ENCODE data around the gene ETV3.

ETV3 gene

DNA sequence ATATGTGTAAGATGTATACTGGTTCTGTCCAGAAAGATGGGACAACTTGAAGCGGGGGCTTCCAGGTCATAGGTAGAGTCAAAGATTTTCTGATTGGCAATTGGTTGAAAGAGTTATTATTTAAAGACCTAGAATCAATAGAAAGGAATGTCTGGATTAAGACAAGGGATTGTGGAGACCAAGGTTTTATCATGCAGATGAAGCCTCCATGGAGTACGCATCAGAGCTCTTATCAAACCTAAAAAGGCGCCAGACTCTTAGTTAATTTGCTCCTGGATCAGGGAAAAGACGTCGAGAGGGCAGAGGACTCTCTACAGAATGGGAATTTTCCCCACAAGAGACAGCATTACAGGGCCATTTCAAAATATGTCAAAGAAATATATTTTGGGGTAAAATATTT, 23.7 kb upstream of the ETV3 start:
- DNase-seq (ENCODE audit: low spot score): no peak

DNA sequence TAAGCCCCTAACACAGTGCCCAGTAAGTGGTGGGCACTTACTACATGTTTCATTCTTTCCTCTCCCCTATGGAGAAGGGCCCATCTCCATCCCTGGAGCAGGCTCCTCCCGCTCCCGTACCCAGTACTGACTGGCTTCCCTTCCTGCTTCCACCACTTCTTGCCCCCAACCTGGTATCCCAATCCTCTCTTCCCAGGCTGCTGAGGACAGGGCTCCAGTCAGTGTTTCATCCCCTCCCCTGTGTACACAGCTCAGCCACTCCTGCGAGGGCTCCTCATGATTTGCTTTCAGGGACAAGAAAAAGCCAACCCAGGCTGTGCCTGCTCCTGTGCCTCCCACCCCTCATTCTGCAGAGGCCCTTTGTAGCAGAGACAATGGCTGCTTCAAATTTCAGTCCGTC, 20.8 kb upstream of the ETV3 start:
- DNase-seq (ENCODE audit: low spot score): no peak

DNA sequence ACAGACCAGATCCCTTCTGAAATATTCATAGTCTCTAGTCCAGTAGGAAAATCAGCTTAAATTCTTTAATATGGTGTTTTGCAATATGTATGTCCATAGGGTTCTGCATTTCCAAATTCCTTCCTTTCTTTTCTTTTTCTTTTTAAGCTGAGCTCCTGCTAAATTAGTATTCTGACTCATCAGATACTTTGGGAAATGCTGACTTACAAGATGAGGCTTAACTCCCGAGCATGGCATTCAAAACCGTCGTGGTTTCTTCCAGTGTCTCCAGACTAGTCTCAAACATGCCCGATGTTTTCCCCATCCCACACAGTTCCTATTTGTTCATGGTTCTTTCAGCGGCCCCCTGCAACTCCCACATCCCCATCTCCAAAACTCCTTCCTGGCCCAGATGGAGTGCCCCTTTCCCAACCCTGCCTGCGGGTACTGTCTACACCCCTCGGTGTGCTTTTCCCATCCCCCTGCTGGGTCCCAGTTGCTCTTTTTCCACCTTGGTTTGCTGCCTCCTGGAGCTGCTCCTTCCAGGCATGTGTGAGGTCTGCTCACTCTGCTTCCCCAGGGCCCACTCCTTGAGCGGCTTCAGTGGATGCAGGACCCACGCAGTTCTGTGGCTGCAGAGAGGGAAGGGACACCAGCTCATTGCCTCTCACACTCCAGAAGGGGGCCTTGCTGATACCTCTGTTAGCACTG, 19.5 kb upstream of the ETV3 start:
- peak; percentile 54 for DNase-seq (ENCODE audit: low spot score)

DNA sequence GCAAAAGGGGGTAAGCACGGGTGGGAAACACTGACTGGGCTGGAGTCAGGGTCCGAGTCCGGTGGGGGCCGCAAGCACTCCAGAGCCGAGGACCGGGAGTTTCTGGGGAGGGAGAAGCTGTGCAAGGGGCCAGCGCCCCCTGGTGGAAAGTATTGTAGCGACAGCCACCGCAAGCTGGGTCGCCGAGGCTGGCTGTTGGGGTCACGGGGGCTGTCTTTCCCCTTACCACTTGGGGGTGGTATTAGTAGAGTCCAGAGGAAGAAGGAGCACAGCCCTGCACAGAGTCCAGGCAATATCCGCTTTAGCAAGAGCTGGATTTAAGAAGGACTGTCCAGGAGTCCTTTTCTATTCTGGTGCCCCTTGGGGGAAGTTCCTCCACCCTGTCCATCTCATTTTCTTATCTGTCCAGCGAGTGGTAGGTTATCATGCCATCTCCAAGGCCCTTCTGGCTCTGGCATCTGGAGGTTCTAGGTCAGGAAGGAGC, 17.9 kb upstream of the ETV3 start:
- DNase-seq (ENCODE audit: low spot score): peak; percentile 70

DNA sequence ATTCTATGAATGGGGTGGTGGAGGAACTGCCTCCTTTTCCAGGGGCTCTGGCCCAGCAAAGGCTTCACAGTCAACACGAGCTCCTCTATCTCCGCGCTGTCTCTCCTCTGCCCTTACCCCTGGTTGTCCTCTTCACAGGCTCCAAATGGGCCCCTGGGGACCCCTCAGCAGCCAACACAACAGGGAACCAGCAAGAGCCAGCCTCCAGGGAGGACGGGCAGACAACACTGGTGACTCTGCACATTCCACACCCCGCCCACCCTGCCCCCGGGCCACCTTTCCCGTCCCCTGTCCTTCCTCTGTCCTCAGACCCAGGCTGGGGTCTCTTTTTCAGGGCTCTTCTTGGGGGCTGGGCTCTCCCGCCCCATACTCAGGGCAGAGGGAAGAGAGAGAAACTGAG, 17.5 kb upstream of the ETV3 start:
- DNase-seq (ENCODE audit: low spot score): no peak

DNA sequence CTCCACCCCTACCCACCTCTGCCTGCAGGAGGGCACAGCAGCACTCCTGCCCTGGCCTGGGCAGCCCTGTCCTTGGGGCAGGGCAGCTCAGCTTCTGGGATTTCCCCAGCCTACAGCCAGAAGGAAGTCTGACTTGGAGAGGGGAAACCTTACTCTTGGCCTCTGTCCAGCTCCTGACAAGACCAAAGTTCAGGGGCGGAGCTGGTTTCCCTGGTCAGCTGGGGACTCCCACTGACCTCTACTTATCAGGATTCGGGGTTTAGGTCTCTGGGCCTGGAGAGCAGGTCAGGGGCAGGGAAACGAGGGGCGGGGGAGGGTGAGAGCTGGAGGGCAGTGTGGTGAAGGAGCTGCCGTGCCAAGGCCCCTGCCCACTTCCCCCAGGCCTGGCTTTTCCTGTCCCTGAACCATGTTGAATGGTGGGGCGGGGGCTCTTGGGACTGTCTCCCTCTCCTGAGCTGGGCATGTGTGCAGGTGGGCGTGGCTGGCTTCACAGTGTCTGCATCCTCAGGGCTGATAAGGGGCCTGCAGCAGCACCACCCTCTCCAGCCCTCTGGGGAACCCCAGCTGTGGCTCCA, 16.8 kb upstream of the ETV3 start:
- DNase-seq (ENCODE audit: low spot score): no peak

DNA sequence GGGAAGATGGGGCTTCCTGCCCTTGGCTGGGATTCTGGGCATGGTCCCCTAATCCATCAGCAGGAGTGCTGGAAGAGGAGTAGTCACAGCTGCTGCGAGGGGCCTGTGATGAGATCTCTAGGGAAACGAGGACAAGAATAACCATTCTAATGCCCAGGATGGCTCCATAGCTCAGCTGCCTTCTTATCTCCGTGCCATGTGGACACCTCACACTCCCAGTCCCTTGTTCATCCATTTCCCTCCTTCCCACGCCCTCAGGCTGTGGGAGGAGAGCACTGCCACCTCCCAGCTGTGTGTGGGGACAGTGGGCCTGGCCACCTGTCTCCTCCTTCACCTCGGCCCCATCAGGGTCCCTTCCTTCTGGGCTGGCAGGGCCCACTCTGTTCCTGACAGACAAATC, 16.1 kb upstream of the ETV3 start:
- no peak for DNase-seq (ENCODE audit: low spot score)

DNA sequence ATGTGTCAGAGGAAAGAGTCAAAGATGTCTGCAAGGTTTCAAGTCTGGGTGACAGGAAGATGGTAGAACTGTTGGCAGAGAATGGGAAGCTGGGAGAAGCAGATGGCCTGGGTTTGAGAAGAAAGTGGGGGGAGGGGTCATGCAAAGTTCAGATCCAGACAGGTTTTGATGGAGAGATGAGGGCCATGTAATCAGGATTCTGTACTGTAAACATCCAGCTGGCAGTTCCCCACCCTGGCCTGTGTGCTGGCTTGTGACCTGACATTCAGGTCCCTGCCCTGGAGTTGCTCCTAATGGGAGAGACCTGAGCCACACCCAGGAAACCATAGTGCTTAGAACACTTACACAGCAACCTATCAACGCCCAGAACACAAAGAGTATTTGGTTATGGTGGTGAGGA, 15.6 kb upstream of the ETV3 start:
- DNase-seq (ENCODE audit: low spot score): no peak

DNA sequence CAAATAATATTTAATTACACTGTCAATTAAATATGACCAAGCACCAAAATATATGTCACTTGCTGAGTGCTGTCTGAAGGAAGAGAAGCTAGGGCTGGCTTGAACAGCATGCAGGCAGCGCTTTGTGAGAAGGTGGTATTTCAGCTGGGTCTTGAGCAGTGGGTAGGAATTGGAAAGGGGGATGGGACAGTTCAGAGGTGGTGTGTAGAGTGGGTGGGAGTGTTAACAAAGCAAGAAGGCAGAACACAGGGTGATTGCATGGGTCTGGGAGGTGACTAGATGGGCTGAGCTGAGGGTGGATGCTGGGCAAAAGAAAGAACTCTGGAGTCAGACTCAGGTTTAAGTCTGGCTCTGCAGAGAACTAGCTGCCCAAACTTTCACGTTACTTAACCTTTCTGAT, 14.3 kb upstream of the ETV3 start:
- no peak for DNase-seq (ENCODE audit: low spot score)

DNA sequence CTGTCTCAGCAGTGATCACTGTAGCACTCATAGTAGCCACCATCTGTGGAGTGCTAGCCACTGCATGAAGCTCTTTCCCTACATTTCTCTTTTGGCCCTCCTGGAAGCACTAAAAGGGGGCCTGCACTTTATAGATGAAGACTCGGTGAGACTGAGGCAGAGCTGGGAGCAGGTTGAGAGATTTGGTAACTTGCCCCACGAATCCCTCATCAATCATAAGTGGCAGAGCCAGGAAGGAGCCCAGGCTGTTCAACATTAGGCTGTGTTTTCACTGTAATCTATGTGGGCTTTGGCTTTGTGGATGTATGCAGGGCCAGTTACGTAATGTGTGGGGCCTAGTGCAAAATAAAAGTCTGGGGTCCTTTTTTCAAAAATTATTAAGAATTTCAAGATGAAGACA, 13.3 kb upstream of the ETV3 start:
- no peak for DNase-seq (ENCODE audit: low spot score)

DNA sequence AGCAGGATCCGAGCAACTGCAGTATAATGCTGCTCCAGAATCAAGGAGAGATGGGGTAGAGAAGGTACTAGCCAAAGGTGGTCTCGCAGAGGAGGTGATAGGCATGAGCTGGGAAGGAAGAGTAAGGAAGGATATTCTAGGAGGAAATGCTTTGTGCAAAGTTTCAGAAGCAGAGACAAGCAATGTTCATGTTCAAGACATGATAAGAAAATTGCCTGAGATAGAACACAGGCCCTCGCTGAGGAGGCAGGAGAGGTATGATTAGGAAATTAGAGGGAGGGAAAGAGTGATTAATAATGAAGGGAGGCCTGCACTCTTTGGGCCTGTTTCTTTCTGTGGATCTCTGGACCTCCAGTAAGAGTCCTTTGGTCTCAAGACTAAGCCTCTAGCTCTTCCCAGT, 12.9 kb upstream of the ETV3 start:
- DNase-seq (ENCODE audit: low spot score): no peak

DNA sequence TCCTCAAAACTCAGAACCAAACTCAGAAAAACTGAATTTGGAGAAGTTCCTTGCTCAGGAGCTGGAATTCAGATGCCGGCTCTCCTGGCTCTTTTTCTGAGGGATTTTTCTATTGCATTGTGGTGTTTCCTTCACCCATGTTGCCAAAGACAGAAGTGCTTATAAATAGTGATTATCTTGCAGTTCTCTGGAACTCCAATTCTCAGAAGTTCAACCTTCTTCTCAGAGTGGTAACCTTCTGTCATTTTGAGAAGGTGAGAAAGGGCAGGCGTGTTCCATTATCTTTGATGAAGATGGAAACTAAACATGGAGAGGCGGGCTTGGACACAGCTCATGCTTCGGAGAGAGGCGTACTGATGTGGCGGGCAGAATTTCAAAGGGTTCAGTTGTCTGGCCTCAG, 12.4 kb upstream of the ETV3 start:
- no peak for DNase-seq (ENCODE audit: low spot score)

DNA sequence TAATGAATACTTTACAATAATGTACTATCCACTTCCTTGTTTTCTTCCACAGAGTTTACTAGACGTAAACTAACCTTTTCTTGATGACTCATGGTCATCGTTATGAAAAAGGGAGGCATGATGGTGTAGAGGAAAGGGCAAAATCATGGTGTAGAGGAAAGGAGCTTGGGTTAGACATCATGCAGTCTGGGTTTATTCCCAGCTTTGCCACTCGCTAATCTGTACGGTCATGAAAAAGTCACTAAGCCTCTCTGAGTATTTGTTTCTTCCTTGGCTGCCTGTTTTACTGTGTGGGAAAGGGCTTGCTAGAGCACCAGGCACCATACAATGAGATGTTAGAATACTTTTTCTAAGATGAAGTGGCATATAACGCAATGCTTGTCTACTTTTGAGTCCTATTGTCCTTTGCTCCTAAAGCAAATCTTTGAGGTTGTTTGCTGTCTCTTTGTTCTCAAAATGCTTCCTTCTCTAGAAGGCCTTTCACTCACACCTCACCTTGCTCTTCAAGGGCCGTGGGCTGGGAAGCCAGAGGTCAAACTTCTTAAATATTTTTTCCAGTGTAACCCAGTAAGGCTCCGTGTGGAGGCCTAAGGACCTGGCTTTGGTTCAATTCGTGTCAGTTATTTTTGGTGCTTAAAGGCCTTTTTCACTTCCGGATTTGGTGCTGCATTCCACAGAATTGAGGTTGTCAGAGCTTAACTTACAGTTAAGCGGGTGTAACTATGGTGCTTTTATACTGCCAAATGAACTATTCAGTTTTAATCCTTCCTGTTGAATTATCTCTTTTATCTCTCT, 9.9 kb upstream of the ETV3 start:
- no peak for DNase-seq (ENCODE audit: low spot score)

DNA sequence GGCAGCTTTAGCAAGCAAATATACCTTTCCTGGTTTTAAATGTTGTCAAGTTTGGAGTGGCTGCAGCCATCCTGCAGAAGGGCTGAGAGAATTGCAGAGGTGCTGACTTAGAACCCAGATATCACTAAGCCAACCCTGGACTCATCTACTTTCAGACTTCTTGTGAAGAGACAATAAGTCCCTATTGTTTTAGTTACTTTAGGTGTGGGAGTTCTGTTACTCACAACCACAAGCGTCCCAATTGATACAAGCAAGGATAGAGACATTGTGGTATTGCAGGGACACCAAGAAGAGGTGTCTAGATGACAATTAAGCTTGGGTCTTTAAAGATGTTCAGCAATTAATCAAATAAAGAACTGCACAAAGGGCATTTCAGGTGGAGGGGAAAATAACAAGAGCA, 8.8 kb upstream of the ETV3 start:
- DNase-seq (ENCODE audit: low spot score): no peak

DNA sequence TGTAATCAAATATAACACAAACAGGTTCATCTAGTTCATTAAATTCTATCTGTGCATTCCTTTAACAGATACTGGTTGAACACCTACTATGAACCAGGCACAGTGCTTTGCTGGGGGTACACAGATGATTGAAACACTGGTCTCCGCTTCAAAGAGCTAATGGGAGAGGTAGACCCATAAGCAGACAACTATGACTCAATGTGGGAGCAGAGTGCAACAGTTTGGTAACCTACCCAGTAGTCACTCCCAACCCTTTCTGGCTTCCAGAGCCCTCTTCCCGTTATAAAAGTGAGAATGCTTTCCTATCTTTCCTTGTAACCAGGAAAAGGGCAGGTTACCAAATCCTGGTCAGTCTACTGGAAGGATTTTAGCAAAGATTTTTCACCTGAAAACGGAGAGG, 8.0 kb upstream of the ETV3 start:
- DNase-seq (ENCODE audit: low spot score): no peak

DNA sequence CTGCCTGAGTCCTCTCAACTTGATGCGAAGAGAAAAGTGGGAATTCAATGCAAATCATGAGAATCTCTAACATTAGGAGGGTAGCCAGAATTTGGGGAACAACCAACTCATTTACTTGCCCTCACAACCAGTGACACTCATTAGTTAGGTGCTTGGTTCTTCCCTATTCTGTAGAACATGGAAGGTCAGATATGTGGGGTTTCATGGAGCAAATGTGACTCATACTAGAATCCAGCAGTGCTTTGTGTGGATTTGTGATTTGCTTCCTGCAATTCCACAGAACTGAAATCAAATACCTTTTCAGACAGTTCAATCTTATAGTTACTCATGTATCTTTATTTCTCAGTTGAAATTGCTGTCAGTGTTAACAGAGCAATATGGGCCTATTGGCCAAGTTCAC, 6.9 kb upstream of the ETV3 start:
- DNase-seq (ENCODE audit: low spot score): no peak

DNA sequence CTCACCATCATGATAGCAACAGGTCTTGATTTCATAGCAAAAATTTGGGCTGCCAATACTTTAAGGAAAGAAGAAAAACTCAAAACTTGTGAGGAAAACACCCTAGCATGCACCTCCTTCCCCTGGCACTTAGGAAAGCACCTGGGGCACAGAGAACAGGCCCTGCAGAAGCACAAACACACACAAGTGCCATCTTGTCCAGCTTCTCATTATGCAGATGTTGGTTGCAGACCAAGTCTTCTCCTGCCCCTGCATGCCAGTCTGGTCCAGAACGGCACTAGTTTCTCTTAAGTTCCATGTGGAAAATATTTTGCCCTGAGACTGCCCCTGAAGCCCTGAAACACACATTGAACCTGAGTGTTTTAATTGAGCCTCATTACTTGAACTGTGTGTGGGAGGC, 6.3 kb upstream of the ETV3 start:
- no peak for DNase-seq (ENCODE audit: low spot score)

DNA sequence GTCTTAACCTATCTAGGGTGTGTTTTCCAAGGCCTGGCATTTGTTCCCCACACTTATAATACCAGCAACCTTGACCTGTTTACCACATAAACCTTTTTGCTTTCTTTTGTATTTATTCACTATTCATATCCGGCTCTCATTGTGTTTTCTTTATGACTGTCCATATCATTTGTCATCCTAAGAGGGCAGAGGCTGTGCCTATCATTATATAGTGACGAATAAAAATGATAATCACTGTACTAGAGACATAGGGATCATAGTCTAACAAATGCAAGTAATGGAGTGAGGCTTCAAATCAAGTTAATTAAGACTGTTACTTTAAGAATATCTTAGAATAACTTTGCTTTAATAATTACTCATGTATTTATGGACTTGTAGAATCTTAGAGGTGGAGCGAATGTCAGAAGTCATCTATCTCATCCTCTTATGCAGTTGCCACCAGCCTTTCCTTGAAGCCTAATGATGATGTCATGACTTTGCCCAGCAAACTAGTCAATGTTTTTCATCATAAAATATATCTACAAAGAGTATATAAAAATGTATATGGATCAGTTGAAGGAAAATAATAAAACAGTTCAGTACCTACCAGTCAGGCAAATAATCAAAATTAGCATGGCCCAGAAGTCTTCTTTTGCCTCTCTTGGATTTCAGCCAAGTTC, 4.7 kb upstream of the ETV3 start:
- no peak for DNase-seq (ENCODE audit: low spot score)

DNA sequence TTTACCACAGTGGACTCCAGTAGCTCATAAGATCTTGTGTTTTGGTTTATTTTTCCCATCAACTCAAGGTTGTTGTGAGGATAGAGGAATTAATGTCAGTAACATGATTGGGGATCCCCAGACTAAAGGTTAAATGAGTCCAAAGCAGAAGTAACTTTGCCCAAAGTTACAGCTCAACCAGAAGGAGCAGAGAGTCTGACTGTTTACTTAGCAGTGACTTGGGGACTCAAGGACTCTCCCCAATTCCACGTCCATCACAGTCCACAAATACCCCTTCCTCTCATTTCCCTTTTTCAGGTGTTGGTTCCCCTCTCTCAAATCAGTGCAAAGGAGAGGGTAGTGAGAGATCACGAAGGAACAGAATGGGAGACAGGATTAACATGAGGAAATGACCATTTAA, 4.0 kb upstream of the ETV3 start:
- no peak for DNase-seq (ENCODE audit: low spot score)

DNA sequence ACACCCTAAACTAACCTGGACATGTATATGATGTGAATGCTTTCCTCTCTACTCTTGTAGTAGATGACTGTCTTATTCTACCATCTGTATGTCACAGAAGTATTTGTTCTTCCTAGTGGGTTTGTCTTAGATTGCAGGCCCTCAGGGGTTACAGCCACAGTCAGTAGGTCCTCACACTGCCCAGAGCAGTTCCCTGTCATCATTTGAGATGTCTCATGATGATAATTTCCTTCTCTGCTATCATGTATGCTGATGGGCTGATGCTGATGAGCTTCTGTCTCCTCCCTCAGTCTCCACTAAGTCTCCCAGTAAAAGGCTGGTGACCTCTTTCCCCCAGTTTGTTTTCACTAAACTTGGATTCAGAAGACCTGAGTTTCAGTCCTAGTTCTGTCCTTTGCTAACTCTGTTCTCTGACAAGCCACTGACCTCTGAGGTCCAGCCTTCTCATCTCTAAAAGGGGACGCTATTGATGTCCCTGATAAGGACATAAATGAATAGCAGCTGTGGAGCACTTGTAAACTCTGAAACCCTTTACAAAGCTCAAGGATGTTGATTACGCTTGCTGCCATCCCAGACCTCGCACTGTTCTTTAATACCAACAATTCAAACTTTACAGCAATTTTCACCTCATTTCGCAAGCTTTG, 3.1 kb upstream of the ETV3 start:
- DNase-seq (ENCODE audit: low spot score): no peak

DNA sequence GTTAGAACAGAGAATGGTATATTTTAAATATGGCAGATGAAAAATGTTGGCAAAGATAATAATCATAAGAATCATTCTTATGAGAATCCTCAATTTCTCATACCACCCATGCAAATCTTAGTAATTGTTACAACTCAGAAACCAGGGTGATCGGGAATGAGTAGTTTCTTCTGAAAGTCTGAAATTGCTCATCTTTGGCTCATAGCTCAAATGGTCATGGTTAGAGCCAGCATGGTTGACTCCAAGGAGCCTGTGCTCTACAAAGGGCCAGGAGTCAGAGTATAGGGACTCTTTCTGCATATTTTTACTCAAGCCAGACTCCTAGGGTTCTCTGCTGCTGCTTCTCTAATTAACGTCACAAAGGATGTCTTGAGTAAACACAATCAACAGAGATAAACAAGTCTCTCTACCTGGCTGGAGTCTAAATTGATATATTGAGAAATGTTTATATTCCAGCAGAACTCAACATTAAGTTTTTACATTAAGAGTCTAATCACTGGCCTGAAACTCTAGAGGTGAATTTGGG, 1.9 kb upstream of the ETV3 start:
- DNase-seq (ENCODE audit: low spot score): no peak

DNA sequence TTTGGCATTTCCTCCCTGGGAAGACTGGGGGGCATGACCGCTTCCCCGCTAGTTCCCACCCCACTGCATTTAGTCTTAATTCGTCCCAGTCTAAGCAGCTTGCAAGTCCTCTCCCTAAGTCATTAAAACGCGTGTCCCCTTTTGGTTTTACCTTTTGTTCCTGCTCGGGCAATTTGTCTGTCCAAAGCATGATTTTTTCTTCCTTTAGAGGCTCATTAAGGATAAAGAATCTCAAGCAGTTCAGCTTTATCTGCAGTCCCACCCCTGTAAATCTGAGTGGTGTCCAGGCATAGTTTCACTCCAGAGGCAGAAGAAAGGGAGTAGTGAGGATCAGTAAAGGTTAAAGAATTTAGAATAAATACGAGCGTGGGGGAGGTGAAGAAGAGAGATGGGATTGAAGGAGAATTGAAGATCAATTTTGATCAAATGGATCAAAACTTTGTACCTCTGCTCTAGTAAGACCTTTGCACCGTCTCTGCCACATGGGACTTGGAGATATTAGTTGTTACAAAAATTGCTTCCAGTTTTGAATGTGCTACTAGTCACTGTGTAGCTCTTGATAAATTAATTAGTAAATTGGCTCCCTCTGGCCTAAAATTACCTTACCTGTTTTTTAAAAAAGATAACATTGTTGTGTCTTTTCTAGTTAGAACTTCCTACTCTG, 989 bp upstream of the ETV3 start:
- DNase-seq (ENCODE audit: low spot score): peak; percentile 32
